ENCODE measurements around the gene RSPH1. TPM values are rescaled to one million over a fixed set of nuclear protein-coding genes. Genes with fewer than 3 reads are reported as not detected.

Gene RSPH1
- total and polyA plus RNA-seq, 7 donors, result 0.08 to 0.29 TPM; not detected in 5

GRCh38 chr21:42521384-42521783 lies 25.4 kb upstream of the RSPH1 start:
- TF ChIP-seq CTCF (IDR thresholded peaks at IDR 0.05), result no peak
- ATAC-seq (no peak), DNase-seq (no peak)
- no peak overlapping the region for H3K4me3 ChIP-seq
- peaks cover 22% of the 10 kb centered on the region for H3K4me1 ChIP-seq
- H3K9me3 ChIP-seq, result no peaks in the 10 kb centered on the region
- H3K36me3 ChIP-seq (ENCODE audit: insufficient read depth in 1 of 2, low read depth in 1 of 2), result peaks cover 6 to 47% of the 10 kb centered on the region in 2 donors
- H3K27me3 ChIP-seq (ENCODE audit: insufficient read depth in 3 of 3, low read length in 2 of 3), result no peaks in the 10 kb centered on the region
- 81 to 85% (median 81%) methylated on average over 1 of the region's 1 CpG for WGBS, 3 donors
- no peak overlapping the region for H3K27ac ChIP-seq
- intact Hi-C loops (cut with DNase I), result loop anchor here in 1 of 2 donors (10.0 kb wide), 1 partner anchor 287 kb away; no protein-coding TSS in a partner anchor

- peaks cover 6 to 47% of the 10 kb centered on the region in 2 donors for H3K36me3 ChIP-seq (ENCODE audit: insufficient read depth in 1 of 2, low read depth in 1 of 2)
- H3K27me3 ChIP-seq (ENCODE audit: insufficient read depth in 3 of 3, low read length in 2 of 3), result no peaks in the 10 kb centered on the region
- no peak for TF ChIP-seq CTCF (IDR thresholded peaks at IDR 0.05)
- ATAC-seq (no peak), DNase-seq (no peak)
- 84 to 90% (median 87%) methylated on average over 18 of the region's 18 CpGs for WGBS, 3 donors
- no peak overlapping the region for H3K27ac ChIP-seq
- intact Hi-C loops (cut with DNase I), result loop anchor here in 1 of 2 donors (10.0 kb wide), 1 partner anchor 286 kb away; no protein-coding TSS in a partner anchor
- no peak overlapping the region for H3K4me3 ChIP-seq
- peaks cover 19% of the 10 kb centered on the region for H3K4me1 ChIP-seq
- H3K9me3 ChIP-seq, result no peaks in the 10 kb centered on the region
Observed at GRCh38 chr21:42520628-42521253, 24.7 kb upstream of the RSPH1 start.

GRCh38 chr21:42518626-42519025 lies 22.6 kb upstream of the RSPH1 start:
- peaks cover 12% of the 10 kb centered on the region for H3K4me1 ChIP-seq
- H3K27ac ChIP-seq, result no peak overlapping the region
- H3K36me3 ChIP-seq (ENCODE audit: insufficient read depth in 1 of 2, low read depth in 1 of 2), result peaks cover 6 to 47% of the 10 kb centered on the region in 2 donors
- DNase-seq (no peak), ATAC-seq (no peak)
- no peak overlapping the region for H3K4me3 ChIP-seq
- no peak for TF ChIP-seq CTCF (IDR thresholded peaks at IDR 0.05)
- intact Hi-C loops (cut with DNase I), result no loop called here
- no peaks in the 10 kb centered on the region for H3K27me3 ChIP-seq (ENCODE audit: insufficient read depth in 3 of 3, low read length in 2 of 3)
- WGBS, 3 donors, result 88 to 95% (median 89%) methylated on average over 7 of the region's 7 CpGs
- H3K9me3 ChIP-seq, result no peaks in the 10 kb centered on the region

- ATAC-seq (peak; percentile 24 to 47 (median 38)), DNase-seq (no peak)
- H3K27ac ChIP-seq, result peak overlapping the region; percentile 9
- WGBS, 3 donors, result 58 to 78% (median 58%) methylated on average over 11 of the region's 11 CpGs
- H3K9me3 ChIP-seq, result no peaks in the 10 kb centered on the region
- H3K27me3 ChIP-seq (ENCODE audit: insufficient read depth in 3 of 3, low read length in 2 of 3), result no peaks in the 10 kb centered on the region
- peaks cover 12% of the 10 kb centered on the region for H3K4me1 ChIP-seq
- intact Hi-C loops (cut with DNase I), result no loop called here
- no peak for TF ChIP-seq CTCF (IDR thresholded peaks at IDR 0.05)
- no peak overlapping the region for H3K4me3 ChIP-seq
- peaks cover 6 to 47% of the 10 kb centered on the region in 2 donors for H3K36me3 ChIP-seq (ENCODE audit: insufficient read depth in 1 of 2, low read depth in 1 of 2)
Observed at GRCh38 chr21:42518215-42518614, 22.2 kb upstream of the RSPH1 start.
